ENCODE results near the gene GAK. TPM values are rescaled to one million over a fixed set of nuclear protein-coding genes. Genes with fewer than 3 reads are reported as not detected.

GAK gene
- total RNA-seq, 4 donors from 2014 or later, result 64.8 to 73.9 (median 70.6) TPM

DNA sequence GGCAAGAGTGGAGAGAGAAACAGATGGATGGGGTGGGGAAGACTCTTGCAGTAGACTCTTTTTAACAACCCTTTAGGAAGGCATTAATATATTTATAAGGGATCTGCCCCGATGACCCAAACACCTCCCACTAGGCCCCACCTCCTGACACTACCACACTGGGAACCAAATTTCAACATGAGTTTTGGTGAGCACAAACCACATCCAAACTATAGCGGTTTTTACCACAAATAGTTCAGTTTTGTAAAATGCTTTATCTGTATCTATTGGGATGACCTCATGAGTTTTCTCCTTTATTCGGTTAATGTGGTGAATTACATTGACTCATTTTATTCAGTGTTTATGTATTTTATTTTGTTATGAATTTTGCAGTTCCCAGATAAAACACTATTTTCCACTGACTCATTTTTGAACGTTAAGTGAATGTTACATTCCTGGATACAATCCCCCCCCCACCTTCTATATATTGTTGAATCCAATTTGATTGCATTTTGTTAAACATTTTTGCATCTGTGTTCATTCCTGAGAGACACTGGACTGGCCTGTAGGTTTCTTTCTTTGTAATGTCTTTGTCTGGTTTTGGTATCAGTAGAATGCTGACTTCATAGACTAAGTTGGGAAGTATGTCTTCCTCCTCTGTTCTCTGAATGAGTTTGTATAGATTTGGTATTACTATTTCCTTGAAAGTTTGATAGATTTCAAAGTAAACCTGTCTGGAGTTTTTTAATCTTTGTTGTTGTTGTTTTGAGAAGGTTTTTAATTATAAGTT, 92.3 kb downstream of the GAK start:
- peaks cover 0 to 4% (median 0%) of the 10 kb centered on the region in 4 donors for H3K4me1 ChIP-seq
- intact Hi-C loops (cut with DNase I), result no loop called here
- no peak for TF ChIP-seq POLR2AphosphoS5 (IDR thresholded peaks at IDR 0.05)
- TF ChIP-seq, protein P1, sequence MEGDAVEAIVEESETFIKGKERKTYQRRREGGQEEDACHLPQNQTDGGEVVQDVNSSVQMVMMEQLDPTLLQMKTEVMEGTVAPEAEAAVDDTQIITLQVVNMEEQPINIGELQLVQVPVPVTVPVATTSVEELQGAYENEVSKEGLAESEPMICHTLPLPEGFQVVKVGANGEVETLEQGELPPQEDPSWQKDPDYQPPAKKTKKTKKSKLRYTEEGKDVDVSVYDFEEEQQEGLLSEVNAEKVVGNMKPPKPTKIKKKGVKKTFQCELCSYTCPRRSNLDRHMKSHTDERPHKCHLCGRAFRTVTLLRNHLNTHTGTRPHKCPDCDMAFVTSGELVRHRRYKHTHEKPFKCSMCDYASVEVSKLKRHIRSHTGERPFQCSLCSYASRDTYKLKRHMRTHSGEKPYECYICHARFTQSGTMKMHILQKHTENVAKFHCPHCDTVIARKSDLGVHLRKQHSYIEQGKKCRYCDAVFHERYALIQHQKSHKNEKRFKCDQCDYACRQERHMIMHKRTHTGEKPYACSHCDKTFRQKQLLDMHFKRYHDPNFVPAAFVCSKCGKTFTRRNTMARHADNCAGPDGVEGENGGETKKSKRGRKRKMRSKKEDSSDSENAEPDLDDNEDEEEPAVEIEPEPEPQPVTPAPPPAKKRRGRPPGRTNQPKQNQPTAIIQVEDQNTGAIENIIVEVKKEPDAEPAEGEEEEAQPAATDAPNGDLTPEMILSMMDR (IDR thresholded peaks at IDR 0.05), result no peak
- no peak for TF ChIP-seq EP300 (IDR thresholded peaks at IDR 0.05)
- no peak for TF ChIP-seq POLR2A (IDR thresholded peaks at IDR 0.05; ENCODE audit: low read depth)
- 94% methylated on average over 4 of the region's 4 CpGs for WGBS
- DNase-seq (ENCODE audit: extremely low spot score), result no peak
- no peak overlapping the region for H3K4me3 ChIP-seq
- H3K9me3 ChIP-seq, result peaks cover 0 to 30% (median 24%) of the 10 kb centered on the region in 4 donors
- H3K36me3 ChIP-seq, result no peaks in the 10 kb centered on the region
- H3K27me3 ChIP-seq, result no peaks in the 10 kb centered on the region
- no peak overlapping the region for H3K27ac ChIP-seq (replicated peaks in 1 of 4)

DNA sequence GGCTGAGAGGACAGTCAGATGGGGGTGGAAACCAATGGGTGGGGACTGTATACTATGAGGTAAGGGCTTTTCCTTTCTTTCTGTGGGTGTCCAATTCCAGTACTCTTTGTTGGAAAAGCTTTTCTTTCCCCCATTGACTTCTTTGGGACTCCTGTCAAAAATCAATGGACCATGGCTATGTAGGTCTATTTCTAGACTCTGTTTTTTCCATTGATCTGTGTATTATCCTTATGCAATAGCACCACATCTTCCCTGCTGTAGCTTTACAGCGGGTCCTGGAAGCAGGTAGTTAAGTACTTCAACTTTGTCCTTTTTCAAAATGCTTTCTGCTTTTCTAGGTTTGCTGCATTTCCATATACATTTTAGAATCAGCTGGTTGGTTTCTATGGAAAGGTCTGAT, 94.3 kb downstream of the GAK start:
- intact Hi-C loops (cut with DNase I), result no loop called here
- 94% methylated on average over 1 of the region's 1 CpG for WGBS
- H3K36me3 ChIP-seq, result no peaks in the 10 kb centered on the region
- H3K4me3 ChIP-seq, result no peak overlapping the region
- H3K27ac ChIP-seq (replicated peaks in 1 of 4), result no peak overlapping the region
- DNase-seq (ENCODE audit: extremely low spot score), result no peak
- TF ChIP-seq POLR2AphosphoS5 (IDR thresholded peaks at IDR 0.05) (no peak), POLR2A (IDR thresholded peaks at IDR 0.05; ENCODE audit: low read depth) (no peak), EP300 (IDR thresholded peaks at IDR 0.05) (no peak)
- TF ChIP-seq, protein P1 (IDR thresholded peaks at IDR 0.05), result no peak
- peaks cover 0 to 10% (median 0%) of the 10 kb centered on the region in 4 donors for H3K27me3 ChIP-seq
- H3K4me1 ChIP-seq, result peaks cover 0 to 4% (median 0%) of the 10 kb centered on the region in 4 donors
- peaks cover 0 to 30% (median 24%) of the 10 kb centered on the region in 4 donors for H3K9me3 ChIP-seq

DNA sequence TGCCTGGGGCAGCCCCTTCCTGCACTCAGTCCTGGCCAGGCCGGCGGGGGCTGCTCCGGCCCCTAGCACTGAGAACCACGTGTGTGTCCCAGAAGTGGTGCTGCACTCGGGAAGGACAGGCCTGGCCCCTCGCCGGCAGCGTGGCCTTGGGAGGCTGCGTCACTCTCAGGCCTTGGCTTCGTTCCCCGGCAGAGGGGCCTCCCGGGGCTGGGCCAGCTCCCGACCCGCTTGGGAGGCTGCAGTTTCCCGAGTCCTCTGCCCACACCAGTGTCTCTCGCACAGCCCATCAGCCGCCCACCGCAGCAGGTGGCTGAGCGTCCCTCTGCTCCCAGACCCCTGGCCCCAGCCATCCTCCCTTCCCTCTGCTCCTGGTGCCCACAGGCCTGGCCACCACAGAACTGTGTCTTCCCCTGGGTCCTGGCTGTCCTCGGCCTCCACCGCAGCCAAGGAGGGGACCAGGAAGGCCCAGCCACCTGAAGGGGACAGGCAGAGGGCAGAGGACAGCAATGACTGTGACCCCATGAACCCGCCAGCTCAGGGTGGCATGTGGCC, 95.3 kb downstream of the GAK start:
- TF ChIP-seq EP300 (IDR thresholded peaks at IDR 0.05) (no peak), POLR2AphosphoS5 (IDR thresholded peaks at IDR 0.05) (no peak), POLR2A (IDR thresholded peaks at IDR 0.05; ENCODE audit: low read depth) (no peak)
- TF ChIP-seq, protein P1 (IDR thresholded peaks at IDR 0.05), result no peak
- Histone ChIP-seq H3K4me3 (no peak overlapping the region), H3K27me3 (peaks cover 0 to 18% (median 0%) of the 10 kb centered on the region in 4 donors), H3K9me3 (peaks cover 0 to 38% (median 29%) of the 10 kb centered on the region in 4 donors), H3K4me1 (peaks cover 0 to 4% (median 0%) of the 10 kb centered on the region in 4 donors), H3K27ac (replicated peaks in 1 of 4) (no peak overlapping the region), H3K36me3 (no peaks in the 10 kb centered on the region)
- WGBS, result 90% methylated on average over 11 of the region's 22 CpGs
- no peak for DNase-seq (ENCODE audit: extremely low spot score)
- intact Hi-C loops (cut with DNase I), result no loop called here

DNA sequence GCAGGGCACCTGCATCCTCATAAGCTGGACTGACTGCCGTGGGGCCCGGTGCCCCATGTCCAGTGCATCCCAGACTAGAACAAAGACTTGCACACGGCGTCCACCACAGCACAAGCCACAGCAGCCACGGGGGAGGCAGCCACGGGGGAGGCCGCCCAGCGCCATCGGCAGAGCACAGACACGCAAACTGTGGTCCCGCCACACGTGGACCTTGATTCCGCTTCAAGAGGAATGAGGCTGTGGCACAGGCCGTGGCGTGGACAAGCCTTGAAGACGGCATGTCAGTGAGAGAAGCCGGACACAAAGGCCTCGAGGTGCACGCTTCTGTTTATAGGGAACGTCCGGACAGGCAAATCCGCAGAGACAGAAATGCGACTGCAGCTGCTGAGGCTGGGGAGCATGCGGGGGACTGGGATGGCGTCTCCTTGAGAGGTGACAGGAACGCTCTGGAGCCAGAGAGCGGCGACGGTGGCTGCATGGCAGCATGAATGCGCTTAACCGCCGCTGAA, 96.1 kb downstream of the GAK start:
- Histone ChIP-seq H3K9me3 (peaks cover 0 to 43% (median 34%) of the 10 kb centered on the region in 4 donors), H3K36me3 (no peaks in the 10 kb centered on the region), H3K4me1 (peaks cover 0 to 4% (median 0%) of the 10 kb centered on the region in 4 donors), H3K27ac (replicated peaks in 1 of 4) (no peak overlapping the region), H3K27me3 (peaks cover 0 to 26% (median 0%) of the 10 kb centered on the region in 4 donors), H3K4me3 (no peak overlapping the region)
- TF ChIP-seq POLR2AphosphoS5 (IDR thresholded peaks at IDR 0.05) (no peak), POLR2A (IDR thresholded peaks at IDR 0.05; ENCODE audit: low read depth) (no peak), EP300 (IDR thresholded peaks at IDR 0.05) (no peak)
- TF ChIP-seq, protein P1 (IDR thresholded peaks at IDR 0.05), result no peak
- intact Hi-C loops (cut with DNase I), result no loop called here
- DNase-seq (ENCODE audit: extremely low spot score), result no peak
- 92% methylated on average over 30 of the region's 32 CpGs for whole genome bisulfite sequencing

Data from esophagus muscularis mucosa (tissue), 4 donors.